T-helper 2 cell treated with Interferon-gamma antibody and Interleukin-4, amounts not matched to agents 100 ng/mL and 5 ng/mL, for 36 hours (primary cell): Measurements from ENCODE around the gene SLC30A7. TPM values are rescaled to one million over a fixed set of nuclear protein-coding genes. Genes with fewer than 3 reads are reported as not detected.
"Not testable (repeated sequence)": the region's sequence is repeated elsewhere in the genome, so short reads cannot be mapped to it uniquely, and the experiment has no call there.

Experiments used
- intact Hi-C: fragments of 100-400 bp; cut with micrococcal nuclease; formaldehyde crosslinking; loops from one replicate; pipeline ENCODE4 v1.15.1; 2023
- total RNA-seq: library from RNA; stranded (reverse); gene quantifications from 2 replicates; pipeline ENCODE4 v1.2.3, GENCODE V29; 2022

Gene SLC30A7
- total RNA-seq, 1 donor from 2014 or later, result 37.9 TPM

GRCh38 chr1:100933555-100933954, 37.7 kb downstream of the SLC30A7 start:
- intact Hi-C loops, result not testable (repeated sequence)

GRCh38 chr1:100936194-100936967, 40.5 kb downstream of the SLC30A7 start:
- intact Hi-C loops, result no loop called here

- intact Hi-C loops, result no loop called here
Measured at GRCh38 chr1:100941098-100941527, 45.2 kb downstream of the SLC30A7 start.

- intact Hi-C loops, result no loop called here
Measured at GRCh38 chr1:100941580-100942216, 45.8 kb downstream of the SLC30A7 start.

- intact Hi-C loops, result no loop called here
Measured at GRCh38 chr1:100942304-100943046, 46.6 kb downstream of the SLC30A7 start.

- intact Hi-C loops, result no loop called here
Measured at GRCh38 chr1:100943533-100943932, 47.6 kb downstream of the SLC30A7 start.

GRCh38 chr1:100946064-100946463, 50.2 kb downstream of the SLC30A7 start:
- intact Hi-C loops, result not testable (repeated sequence)

- intact Hi-C loops, result loop anchor here (2.0 kb wide), 1 partner anchor 21 kb away; no protein-coding TSS in a partner anchor
Measured at GRCh38 chr1:100947816-100948215, 51.9 kb downstream of the SLC30A7 start.

- intact Hi-C loops, result loop anchor here (2.0 kb wide), 1 partner anchor 22 kb away; no protein-coding TSS in a partner anchor
Measured at GRCh38 chr1:100948721-100949405, 53.0 kb downstream of the SLC30A7 start.

GRCh38 chr1:100949515-100950158, 53.7 kb downstream of the SLC30A7 start:
- intact Hi-C loops, result loop anchor here (2.0 kb wide), 1 partner anchor 23 kb away; no protein-coding TSS in a partner anchor

GRCh38 chr1:100950337-100950736, 54.4 kb downstream of the SLC30A7 start:
- intact Hi-C loops, result no loop called here

GRCh38 chr1:100950781-100951180, 54.9 kb downstream of the SLC30A7 start:
- intact Hi-C loops, result no loop called here

GRCh38 chr1:100952104-100952745, 56.3 kb downstream of the SLC30A7 start:
- intact Hi-C loops, result no loop called here

- intact Hi-C loops, result not testable (repeated sequence)
Measured at GRCh38 chr1:100952970-100953369, 57.1 kb downstream of the SLC30A7 start.

GRCh38 chr1:100953960-100954730, 58.3 kb downstream of the SLC30A7 start:
- intact Hi-C loops, result no loop called here

GRCh38 chr1:100955322-100955721, 59.4 kb downstream of the SLC30A7 start:
- intact Hi-C loops, result no loop called here

GRCh38 chr1:100959502-100960060, 63.7 kb downstream of the SLC30A7 start:
- intact Hi-C loops, result no loop called here

- intact Hi-C loops, result no loop called here
Measured at GRCh38 chr1:100960098-100960497, 64.2 kb downstream of the SLC30A7 start.

- intact Hi-C loops, result no loop called here
Measured at GRCh38 chr1:100968621-100969020, 72.7 kb downstream of the SLC30A7 start.
